Neuronal stem cell (in vitro differentiated cells): ENCODE measurements around the gene KIF20A.

Source experiments
- DNase-seq: peaks from one replicate; pipeline ENCODE4 v3.0.0-alpha.2; 2013; ENCODE audit warnings: low spot score
- H2AFZ ChIP-seq: one replicate; pipeline ENCODE4 v1.6.1; 2013; ENCODE audit warnings: mild to moderate bottlenecking, low read length, inconsistent platforms
- H2AK5ac ChIP-seq: 2 replicates; pipeline ENCODE4 v1.6.1; 2013; ENCODE audit warnings: low read depth, mild to moderate bottlenecking, inconsistent platforms, low read length, moderate library complexity, mixed read lengths
- H2BK120ac ChIP-seq: 2 replicates; pipeline ENCODE4 v1.6.1; 2013; ENCODE audit warnings: low read depth, mild to moderate bottlenecking, inconsistent platforms, low read length, moderate library complexity, mixed read lengths
- H2BK12ac ChIP-seq: one replicate; pipeline ENCODE4 v1.6.1; 2013; ENCODE audit warnings: low read length, inconsistent platforms
- H2BK15ac ChIP-seq: 2 replicates; pipeline ENCODE4 v1.6.1; 2013; ENCODE audit warnings: mild to moderate bottlenecking, low read length, inconsistent platforms, mixed read lengths
- H2BK5ac ChIP-seq: one replicate; pipeline ENCODE4 v1.6.1; 2013; ENCODE audit warnings: inconsistent platforms, mild to moderate bottlenecking, low read length, moderate library complexity
- H3K14ac ChIP-seq: one replicate; pipeline ENCODE4 v1.6.1; 2013; ENCODE audit warnings: low read length, inconsistent platforms
- H3K18ac ChIP-seq: 2 replicates; pipeline ENCODE4 v1.6.1; 2013; ENCODE audit warnings: low read length, inconsistent platforms
- H3K23ac ChIP-seq: 2 replicates; pipeline ENCODE4 v1.6.1; 2013; ENCODE audit warnings: low read depth, mild to moderate bottlenecking, mixed read lengths, low read length, inconsistent platforms; ENCODE audit not compliant: poor library complexity
- H3K27ac ChIP-seq: replicated peaks from 3 replicates; pipeline ENCODE4 v1.5.1; 2013; ENCODE audit warnings: low read length, inconsistent platforms
- H3K27me3 ChIP-seq, 3 experiments: 2 replicates each; pipeline ENCODE4 v1.6.1; 2013; ENCODE audit warnings: low read length in 3 of 3, mild to moderate bottlenecking in 2 of 3, inconsistent platforms in 1 of 3, low read depth in 1 of 3, mixed read lengths in 1 of 3, moderate library complexity in 1 of 3; ENCODE audit not compliant: control insufficient read depth in 3 of 3, insufficient read depth in 3 of 3
- H3K36me3 ChIP-seq, 2 donors: replicated peaks in 1 of 2; 2 replicates each; pipeline ENCODE4 v1.6.1; 2013; ENCODE audit warnings: low read length in 2 of 2; ENCODE audit not compliant: control insufficient read depth in 2 of 2, insufficient read depth in 2 of 2
- H3K4ac ChIP-seq: 2 replicates; pipeline ENCODE4 v1.6.1; 2013; ENCODE audit warnings: inconsistent platforms, mild to moderate bottlenecking, low read length, moderate library complexity
- H3K4me1 ChIP-seq, 2 donors: 1 replicate in 1 of 2; 2 replicates in 1 of 2; pipeline ENCODE4 v1.6.1; 2013; ENCODE audit warnings: low read length in 2 of 2, low read depth in 1 of 2; ENCODE audit not compliant: control insufficient read depth in 2 of 2, insufficient read depth in 1 of 2
- H3K4me2 ChIP-seq: one replicate; pipeline ENCODE4 v1.6.1; 2013; ENCODE audit warnings: mild to moderate bottlenecking, low read length, inconsistent platforms; ENCODE audit not compliant: insufficient read depth, poor library complexity, severe bottlenecking
- H3K4me3 ChIP-seq, 2 donors: 2 replicates each; pipeline ENCODE4 v1.5.1; 2013; ENCODE audit warnings: low read length in 2 of 2, mild to moderate bottlenecking in 2 of 2, inconsistent platforms in 1 of 2, moderate library complexity in 1 of 2
- H3K79me1 ChIP-seq: one replicate; pipeline ENCODE4 v1.6.1; 2013; ENCODE audit warnings: low read depth, mild to moderate bottlenecking, inconsistent platforms, low read length, moderate library complexity
- H3K9ac ChIP-seq: one replicate; pipeline ENCODE4 v1.6.1; 2013; ENCODE audit warnings: mild to moderate bottlenecking, low read depth, low read length, inconsistent platforms; ENCODE audit not compliant: poor library complexity
- H3K9me3 ChIP-seq, 2 donors: replicated peaks in 1 of 2; 2 replicates each; pipeline versions ENCODE3 to v1.6.1; 2013; ENCODE audit warnings: low read length in 2 of 2, mild to moderate bottlenecking in 2 of 2, inconsistent platforms in 1 of 2, low read depth in 1 of 2, mixed read lengths in 1 of 2, moderate library complexity in 1 of 2; ENCODE audit not compliant: control insufficient read depth in 2 of 2, insufficient read depth in 1 of 2
- H4K8ac ChIP-seq: one replicate; pipeline ENCODE4 v1.6.1; 2013; ENCODE audit warnings: low read depth, mild to moderate bottlenecking, inconsistent platforms, low read length, moderate library complexity
- H4K91ac ChIP-seq: one replicate; pipeline ENCODE4 v1.6.1; 2013; ENCODE audit warnings: low read length, low read depth, mild to moderate bottlenecking, inconsistent platforms; ENCODE audit not compliant: poor library complexity
- WGBS, 2 donors: extraction: QIAGEN DNeasy Blood & Tissue Kit; methylation state at CpG; one replicate each; pipeline ENCODE4 v1.1.7; 2013; ENCODE audit warnings: missing lambda C conversion rate in 2 of 2, mixed read lengths in 1 of 2; ENCODE audit not compliant: insufficient read length in 2 of 2, insufficient replicate concordance in 1 of 2; ENCODE audit errors: extremely low coverage in 2 of 2; 5-methylcytosine and 5-hydroxymethylcytosine counted together

The KIF20A gene

DNA sequence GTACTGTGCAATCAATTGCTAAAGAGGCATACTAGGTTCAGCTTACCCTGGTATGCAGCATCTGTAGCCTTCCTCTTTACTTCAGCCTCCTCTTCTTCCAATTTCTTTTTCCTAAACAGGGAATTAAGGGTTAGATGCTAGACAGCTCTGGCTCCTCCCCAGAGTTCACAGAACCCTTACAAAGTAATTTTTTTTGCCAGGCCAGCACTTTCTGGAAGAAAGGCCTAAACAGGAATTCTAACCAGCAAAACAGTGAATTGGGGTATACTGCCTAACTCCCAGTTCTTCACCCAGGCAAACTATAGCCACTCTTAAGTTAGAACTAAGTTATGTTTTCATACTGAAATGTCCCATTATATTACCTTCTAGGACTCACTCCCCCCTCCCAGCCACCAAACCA is 8.6 kb upstream of the KIF20A start:
- H3K9ac ChIP-seq: no peak overlapping the region
- H3K36me3 ChIP-seq: peaks cover 41 to 99% of the 10 kb centered on the region in 2 donors

GRCh38 chr5:138177941-138178515 is 884 bp upstream of the KIF20A start:
- no peak overlapping the region for H2BK5ac ChIP-seq
- peaks cover 2% of the 10 kb centered on the region for H3K79me1 ChIP-seq
- no peak overlapping the region for H2AK5ac ChIP-seq
- H3K36me3 ChIP-seq: peaks cover 28 to 66% of the 10 kb centered on the region in 2 donors
- H3K27ac ChIP-seq: peak overlapping the region; percentile 53
- H2BK12ac ChIP-seq: no peak overlapping the region
- peak overlapping the region; percentile 56 for H3K4me2 ChIP-seq
- no peak overlapping the region for H3K14ac ChIP-seq
- WGBS, 2 donors: no CpG with 5 or more reads among the region's 16 CpGs
- H3K4me1 ChIP-seq: peaks cover 0 to 2% of the 10 kb centered on the region in 2 donors
- no peak overlapping the region for H2BK15ac ChIP-seq
- no peak overlapping the region for H2BK120ac ChIP-seq
- peak overlapping the region; percentile 90 for H3K18ac ChIP-seq
- peak overlapping the region; percentile 87 to 93 for H3K4me3 ChIP-seq
- no peak overlapping the region for H4K91ac ChIP-seq
- H3K27me3 ChIP-seq: no peaks in the 10 kb centered on the region
- H3K9ac ChIP-seq: peak overlapping the region; percentile 75
- no peak overlapping the region for H4K8ac ChIP-seq
- no peak overlapping the region for H3K23ac ChIP-seq
- H3K4ac ChIP-seq: no peak overlapping the region
- H3K9me3 ChIP-seq: no peaks in the 10 kb centered on the region
- no peak for DNase-seq
- peak overlapping the region; percentile 83 for H2AFZ ChIP-seq

More for the DNA sequence above, 8.6 kb upstream of the KIF20A start:
- H3K4me2 ChIP-seq: no peak overlapping the region
- no peaks in the 10 kb centered on the region for H3K9me3 ChIP-seq
- H2BK5ac ChIP-seq: no peak overlapping the region
- no peak overlapping the region for H3K4me3 ChIP-seq
- H2BK12ac ChIP-seq: no peak overlapping the region
- no peaks in the 10 kb centered on the region for H3K4me1 ChIP-seq
- no peak for DNase-seq
- H3K27me3 ChIP-seq: no peaks in the 10 kb centered on the region
- no peak overlapping the region for H3K14ac ChIP-seq
- H2BK120ac ChIP-seq: no peak overlapping the region
- H3K23ac ChIP-seq: no peak overlapping the region
- H3K27ac ChIP-seq: no peak overlapping the region
- no peak overlapping the region for H2AFZ ChIP-seq
- no peaks in the 10 kb centered on the region for H3K79me1 ChIP-seq
- no peak overlapping the region for H3K4ac ChIP-seq
- no peak overlapping the region for H2AK5ac ChIP-seq
- no peak overlapping the region for H3K18ac ChIP-seq
- no peak overlapping the region for H4K91ac ChIP-seq
- H2BK15ac ChIP-seq: no peak overlapping the region
- no peak overlapping the region for H4K8ac ChIP-seq

- Histone ChIP-seq H3K14ac (no peak overlapping the region), H3K27ac (peak overlapping the region; percentile 61), H4K8ac (no peak overlapping the region), H4K91ac (no peak overlapping the region), H3K23ac (no peak overlapping the region), H2BK12ac (no peak overlapping the region), H3K9ac (peak overlapping the region; percentile 83), H2BK5ac (no peak overlapping the region), H3K4ac (no peak overlapping the region), H2BK120ac (no peak overlapping the region), H3K18ac (peak overlapping the region; percentile 9), H3K79me1 (peaks cover 2% of the 10 kb centered on the region), H3K4me1 (peaks cover 0 to 2% of the 10 kb centered on the region in 2 donors), H3K4me2 (peak overlapping the region; percentile 54), H3K27me3 (no peaks in the 10 kb centered on the region), H2AK5ac (no peak overlapping the region), H3K9me3 (no peaks in the 10 kb centered on the region), H3K36me3 (peaks cover 37 to 66% of the 10 kb centered on the region in 2 donors), H2AFZ (peak overlapping the region; percentile 83), H2BK15ac (no peak overlapping the region), H3K4me3 (peak overlapping the region; percentile 89 to 93)
- no CpG with 5 or more reads among the region's 23 CpGs for WGBS, 2 donors
- DNase-seq: peak; percentile 9
Observed at GRCh38 chr5:138179277-138179857, 455 bp downstream of the KIF20A start.

DNA sequence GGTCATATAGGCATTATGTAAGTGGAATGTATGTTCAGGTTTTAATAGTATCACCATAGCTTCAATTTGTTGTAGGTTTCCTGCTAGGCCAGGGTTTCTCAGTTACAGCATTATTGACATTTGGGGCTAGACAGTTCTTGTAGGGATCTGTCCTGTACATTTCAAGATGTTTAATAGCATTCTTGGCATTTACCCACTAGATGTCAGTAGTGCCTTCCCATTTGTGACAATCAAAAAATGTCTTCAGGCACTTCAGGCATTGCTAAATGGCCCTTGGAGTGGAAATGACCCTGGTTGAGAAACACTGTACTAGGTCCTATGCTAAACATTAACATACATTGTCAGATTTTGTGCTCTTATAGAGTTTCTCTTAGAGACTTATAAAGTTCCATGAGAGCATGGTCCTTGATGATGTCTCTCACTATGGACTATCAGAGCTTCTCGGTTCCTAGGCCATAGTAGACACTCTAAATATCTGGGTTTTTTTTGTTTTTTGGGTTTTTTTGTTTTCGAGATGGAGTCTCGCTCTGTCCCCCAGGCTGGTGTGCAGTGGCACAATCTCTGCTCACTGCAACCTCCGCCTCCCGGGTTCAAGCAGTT is 1.4 kb downstream of the KIF20A start:
- H3K4me2 ChIP-seq: peak overlapping the region; percentile 54
- H3K9me3 ChIP-seq: no peaks in the 10 kb centered on the region
- peak overlapping the region; percentile 24 to 93 for H3K4me3 ChIP-seq
- H2BK120ac ChIP-seq: no peak overlapping the region
- no peak overlapping the region for H4K91ac ChIP-seq
- peaks cover 0 to 2% of the 10 kb centered on the region in 2 donors for H3K4me1 ChIP-seq
- peaks cover 40 to 66% of the 10 kb centered on the region in 2 donors for H3K36me3 ChIP-seq
- no peak overlapping the region for H2BK5ac ChIP-seq
- no peak overlapping the region for H2AK5ac ChIP-seq
- H3K79me1 ChIP-seq: peaks cover 2% of the 10 kb centered on the region
- H3K4ac ChIP-seq: no peak overlapping the region
- no peak overlapping the region for H3K18ac ChIP-seq
- DNase-seq: peak; percentile 45
- no peak overlapping the region for H3K23ac ChIP-seq
- H2AFZ ChIP-seq: no peak overlapping the region
- no peak overlapping the region for H4K8ac ChIP-seq
- no peak overlapping the region for H2BK12ac ChIP-seq
- H3K14ac ChIP-seq: no peak overlapping the region
- WGBS, 2 donors: no CpG with 5 or more reads among the region's 5 CpGs
- H3K9ac ChIP-seq: no peak overlapping the region
- no peak overlapping the region for H3K27ac ChIP-seq
- no peak overlapping the region for H2BK15ac ChIP-seq
- no peaks in the 10 kb centered on the region for H3K27me3 ChIP-seq
